Karpas-422 (cell line): ENCODE measurements around the gene KLHL14. TPM values are rescaled to one million over a fixed set of nuclear protein-coding genes. Genes with fewer than 3 reads are reported as not detected.

Experiments
- DNase-seq: peaks from one replicate; pipeline ENCODE4 v3.0.0-alpha.2; 2015
- H2AFZ ChIP-seq: fragments of 200-600 bp; sonication (generic); 2 replicates; pipeline ENCODE4 v1.6.1; 2014; ENCODE audit warnings: antibody characterized with exemption, low read length, mixed read lengths
- H3K27ac ChIP-seq: fragments of 200-600 bp; sonication (generic); 2 replicates; pipeline ENCODE4 v1.5.1; 2014; ENCODE audit warnings: mild to moderate bottlenecking, low read length, moderate library complexity
- H3K27me3 ChIP-seq: fragments of 200-600 bp; sonication (generic); 2 replicates; pipeline ENCODE4 v1.6.1; 2014; ENCODE audit warnings: low read length, mixed read lengths
- H3K36me3 ChIP-seq: fragments of 200-600 bp; sonication (generic); 2 replicates; pipeline ENCODE4 v1.6.1; 2014; ENCODE audit warnings: low read length, mixed read lengths; ENCODE audit not compliant: insufficient read depth
- H3K4me1 ChIP-seq: fragments of 200-600 bp; sonication (generic); 2 replicates; pipeline ENCODE4 v1.6.1; 2014; ENCODE audit warnings: mild to moderate bottlenecking, low read length, mixed read lengths
- H3K4me2 ChIP-seq: fragments of 200-600 bp; sonication (generic); 2 replicates; pipeline ENCODE4 v1.6.1; 2014; ENCODE audit warnings: low read length, low read depth, mild to moderate bottlenecking; ENCODE audit not compliant: poor library complexity, severe bottlenecking
- H3K4me3 ChIP-seq: fragments of 200-600 bp; sonication (generic); 2 replicates; pipeline ENCODE4 v1.5.1; 2014; ENCODE audit warnings: mild to moderate bottlenecking, antibody characterized with exemption, low read length, mixed read lengths
- H3K79me2 ChIP-seq: fragments of 200-600 bp; sonication (generic); 2 replicates; pipeline ENCODE4 v1.6.1; 2014; ENCODE audit warnings: mild to moderate bottlenecking, low read length, mixed read lengths
- H3K9ac ChIP-seq: fragments of 200-600 bp; sonication (generic); 2 replicates; pipeline ENCODE4 v1.6.0; 2014; ENCODE audit warnings: low read length
- H3K9me2 ChIP-seq: fragments of 200-600 bp; sonication (generic), shearing (Covaris generic); replicated peaks from 2 replicates; pipeline ENCODE4 v1.6.0; 2014; ENCODE audit warnings: mild to moderate bottlenecking, low read length, moderate library complexity; ENCODE audit not compliant: insufficient read depth
- H3K9me3 ChIP-seq: fragments of 300-700, 200-600 bp; sonication (generic); 2 replicates; pipeline ENCODE4 v1.6.1; 2014; ENCODE audit warnings: low read length, mixed read lengths
- H4K20me1 ChIP-seq: fragments of 200-600 bp; sonication (generic); 2 replicates; pipeline ENCODE4 v1.6.1; 2014; ENCODE audit warnings: mild to moderate bottlenecking, antibody characterized with exemption, low read length, low read depth; ENCODE audit not compliant: insufficient read depth
- total RNA-seq: library from RNA; depleted of rRNA; stranded (reverse); fragments of >200 nt; shearing (Covaris generic); gene quantifications from 2 replicates; pipeline ENCODE4 v1.2.3, GENCODE V29; 2014; ENCODE audit warnings: low replicate concordance

KLHL14 gene
- total RNA-seq, 1 experiment from 2014 or later, result 17.2 TPM

- DNase-seq, result peak; percentile 50
- Histone ChIP-seq H4K20me1 (no peaks in the 10 kb centered on the region), H3K9ac (peak overlapping the region; percentile 77), H3K9me2 (no peaks in the 10 kb centered on the region), H3K4me1 (peaks cover 90% of the 10 kb centered on the region), H3K9me3 (no peaks in the 10 kb centered on the region), H3K79me2 (no peaks in the 10 kb centered on the region), H3K36me3 (no peaks in the 10 kb centered on the region; the same call in 1 of the 2 replicates), H3K27ac (no peak overlapping the region), H3K27me3 (no peaks in the 10 kb centered on the region), H3K4me2 (peak overlapping the region; percentile 89), H2AFZ (no peak overlapping the region), H3K4me3 (peak overlapping the region; percentile 81)
Measured at GRCh38 chr18:32769071-32769585, 3.7 kb downstream of the KLHL14 start.

GRCh38 chr18:32767400-32767799 is 5.4 kb downstream of the KLHL14 start:
- no peaks in the 10 kb centered on the region for H4K20me1 ChIP-seq
- H3K9ac ChIP-seq, result peak overlapping the region; percentile 29; the same call in 1 of the 2 replicates
- H3K36me3 ChIP-seq, result no peaks in the 10 kb centered on the region; the same call in 1 of the 2 replicates
- DNase-seq, result peak; percentile 71
- no peaks in the 10 kb centered on the region for H3K27me3 ChIP-seq
- peak overlapping the region; percentile 81 for H3K4me3 ChIP-seq
- no peaks in the 10 kb centered on the region for H3K9me3 ChIP-seq
- H3K79me2 ChIP-seq, result no peaks in the 10 kb centered on the region
- H3K27ac ChIP-seq, result no peak overlapping the region
- no peak overlapping the region for H2AFZ ChIP-seq
- H3K9me2 ChIP-seq, result no peaks in the 10 kb centered on the region
- peaks cover 91% of the 10 kb centered on the region for H3K4me1 ChIP-seq
- peak overlapping the region; percentile 89 for H3K4me2 ChIP-seq

DNA sequence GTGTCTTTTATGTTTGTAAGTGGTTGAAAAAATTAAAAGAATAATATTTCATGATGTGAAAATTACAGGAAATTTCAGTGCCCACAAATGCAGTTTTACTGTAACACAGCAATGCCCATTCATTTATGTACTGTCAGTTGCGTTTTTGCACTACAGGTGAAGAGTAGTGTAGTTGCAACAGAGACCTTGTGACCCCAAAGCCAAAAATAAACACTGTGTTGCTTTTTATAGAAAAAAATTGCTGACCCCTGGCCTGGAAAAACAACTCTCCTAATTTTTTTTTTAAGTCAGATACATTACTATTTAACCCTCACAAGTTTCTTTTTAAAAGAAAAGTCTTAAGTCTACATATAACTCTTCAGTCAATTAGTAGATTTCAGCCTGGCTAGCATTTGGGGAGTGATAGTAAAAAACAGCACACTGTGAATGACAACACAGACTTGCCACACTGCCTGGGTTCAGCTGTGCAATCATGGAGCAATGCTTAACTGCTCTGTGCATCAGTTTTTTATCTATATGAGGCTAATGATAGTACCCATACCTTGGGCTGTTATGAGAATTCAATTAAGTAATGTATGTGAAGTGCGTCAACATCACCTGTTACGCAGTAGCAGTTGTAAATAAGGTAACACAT is 8.1 kb downstream of the KLHL14 start:
- Histone ChIP-seq H3K36me3 (no peaks in the 10 kb centered on the region; the same call in 1 of the 2 replicates), H3K27me3 (no peaks in the 10 kb centered on the region), H3K9ac (no peak overlapping the region), H3K4me1 (peaks cover 97% of the 10 kb centered on the region), H3K79me2 (no peaks in the 10 kb centered on the region), H3K4me3 (no peak overlapping the region), H2AFZ (no peak overlapping the region), H3K4me2 (no peak overlapping the region), H3K9me2 (no peaks in the 10 kb centered on the region), H3K27ac (no peak overlapping the region), H4K20me1 (no peaks in the 10 kb centered on the region), H3K9me3 (no peaks in the 10 kb centered on the region)
- no peak for DNase-seq

GRCh38 chr18:32763293-32763692 is 9.5 kb downstream of the KLHL14 start:
- Histone ChIP-seq H4K20me1 (no peaks in the 10 kb centered on the region), H3K9me3 (no peaks in the 10 kb centered on the region), H3K27me3 (no peaks in the 10 kb centered on the region), H3K27ac (no peak overlapping the region), H3K4me3 (no peak overlapping the region), H3K9me2 (no peaks in the 10 kb centered on the region), H3K9ac (no peak overlapping the region), H2AFZ (no peak overlapping the region), H3K36me3 (no peaks in the 10 kb centered on the region; the same call in 1 of the 2 replicates), H3K79me2 (no peaks in the 10 kb centered on the region), H3K4me1 (peaks cover 98% of the 10 kb centered on the region), H3K4me2 (no peak overlapping the region)
- no peak for DNase-seq

- H3K79me2 ChIP-seq, result no peaks in the 10 kb centered on the region
- DNase-seq, result peak; percentile 76
- peak overlapping the region; percentile 93 for H3K27ac ChIP-seq
Measured at GRCh38 chr18:32761231-32761630, 11.6 kb downstream of the KLHL14 start.

DNA sequence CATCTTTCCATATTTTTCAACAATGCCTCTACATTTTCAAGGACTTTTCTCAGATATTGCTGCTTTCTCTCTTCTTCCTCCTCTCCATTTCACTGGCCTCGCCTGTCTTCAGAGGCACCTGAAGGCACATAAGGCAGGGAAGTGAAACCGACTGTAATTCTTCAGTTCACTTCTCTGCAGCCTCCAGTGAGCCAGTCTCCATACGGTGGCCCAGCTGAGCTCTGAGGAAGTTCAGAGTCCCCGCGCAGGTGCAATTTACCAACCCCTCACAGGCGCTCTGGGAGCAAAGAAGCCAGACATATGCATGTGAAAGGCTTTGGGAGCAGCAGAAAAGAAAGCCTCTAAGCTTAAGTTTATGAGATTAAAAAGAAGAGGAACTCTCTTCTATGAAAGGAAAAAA is 12.4 kb downstream of the KLHL14 start:
- H3K79me2 ChIP-seq, result no peaks in the 10 kb centered on the region
- peak overlapping the region; percentile 93 for H3K27ac ChIP-seq
- H3K4me3 ChIP-seq, result peak overlapping the region; percentile 23
- no peaks in the 10 kb centered on the region for H3K27me3 ChIP-seq
- peak overlapping the region; percentile 66 for H3K4me2 ChIP-seq
- no peaks in the 10 kb centered on the region for H3K9me2 ChIP-seq
- 0 out of 2 replicates have a peak, but pooled peaks cover 4% of the 10 kb centered on the region for H3K36me3 ChIP-seq
- no peaks in the 10 kb centered on the region for H3K9me3 ChIP-seq
- DNase-seq, result peak; percentile 96
- peak overlapping the region; percentile 28 for H3K9ac ChIP-seq
- no peak overlapping the region for H2AFZ ChIP-seq
- H4K20me1 ChIP-seq, result no peaks in the 10 kb centered on the region
- H3K4me1 ChIP-seq, result peaks cover 98% of the 10 kb centered on the region

More at GRCh38 chr18:32761231-32761630, 11.6 kb downstream of the KLHL14 start:
- peak overlapping the region; percentile 22; the same call in 1 of the 2 replicates for H3K4me3 ChIP-seq
- H3K9me2 ChIP-seq, result no peaks in the 10 kb centered on the region
- H3K36me3 ChIP-seq, result peaks cover 4% of the 10 kb centered on the region; the same call in 1 of the 2 replicates
- 0 out of 2 replicates have a peak overlapping the region, but pooled peaks have one; percentile 9 for H3K9ac ChIP-seq
- no peak overlapping the region for H2AFZ ChIP-seq
- no peaks in the 10 kb centered on the region for H3K27me3 ChIP-seq
- H3K4me2 ChIP-seq, result peak overlapping the region; percentile 66
- H3K4me1 ChIP-seq, result peaks cover 100% of the 10 kb centered on the region
- H4K20me1 ChIP-seq, result no peaks in the 10 kb centered on the region
- no peaks in the 10 kb centered on the region for H3K9me3 ChIP-seq

- H3K4me3 ChIP-seq, result peak overlapping the region; percentile 23
- no peaks in the 10 kb centered on the region for H3K9me3 ChIP-seq
- H3K36me3 ChIP-seq, result 0 out of 2 replicates have a peak, but pooled peaks cover 4% of the 10 kb centered on the region
- H4K20me1 ChIP-seq, result no peaks in the 10 kb centered on the region
- no peak overlapping the region for H2AFZ ChIP-seq
- peaks cover 97% of the 10 kb centered on the region for H3K4me1 ChIP-seq
- H3K9ac ChIP-seq, result peak overlapping the region; percentile 28
- H3K79me2 ChIP-seq, result no peaks in the 10 kb centered on the region
- H3K9me2 ChIP-seq, result no peaks in the 10 kb centered on the region
- peak overlapping the region; percentile 66 for H3K4me2 ChIP-seq
- H3K27ac ChIP-seq, result peak overlapping the region; percentile 93
- no peaks in the 10 kb centered on the region for H3K27me3 ChIP-seq
- peak; percentile 49 for DNase-seq
Measured at GRCh38 chr18:32759611-32760167, 13.1 kb downstream of the KLHL14 start.

GRCh38 chr18:32754508-32755263 is 18.1 kb downstream of the KLHL14 start:
- H3K9ac ChIP-seq, result no peak overlapping the region
- H3K79me2 ChIP-seq, result no peaks in the 10 kb centered on the region
- no peak overlapping the region for H3K27ac ChIP-seq

More at GRCh38 chr18:32754508-32755263, 18.1 kb downstream of the KLHL14 start:
- Histone ChIP-seq H3K9me2 (no peaks in the 10 kb centered on the region), H4K20me1 (no peaks in the 10 kb centered on the region), H3K36me3 (0 out of 2 replicates have a peak, but pooled peaks cover 4% of the 10 kb centered on the region), H3K9me3 (no peaks in the 10 kb centered on the region), H3K27me3 (no peaks in the 10 kb centered on the region), H3K4me3 (no peak overlapping the region), H3K4me1 (peaks cover 64% of the 10 kb centered on the region), H3K4me2 (peak overlapping the region; percentile 47), H2AFZ (no peak overlapping the region)
- DNase-seq, result no peak
